Kidney epithelial cell (primary cell): ENCODE results near the gene PHF10. TPM values are rescaled to one million over a fixed set of nuclear protein-coding genes. Genes with fewer than 3 reads are reported as not detected.

ENCODE experiments used
- DNase-seq: peaks from one replicate; pipeline ENCODE4 v3.0.0-alpha.2; 2010; ENCODE audit warnings: low read depth
- H3K27me3 ChIP-seq: 2 replicates; pipeline ENCODE4 v1.6.0; 2011; ENCODE audit warnings: low read length; ENCODE audit not compliant: control insufficient read depth, insufficient read depth
- H3K36me3 ChIP-seq: 2 replicates; pipeline ENCODE4 v1.5.1; 2011; ENCODE audit warnings: low read length; ENCODE audit not compliant: control insufficient read depth, insufficient read depth
- H3K4me3 ChIP-seq: 2 replicates; pipeline ENCODE4 v1.5.1; 2011; ENCODE audit warnings: low read depth, mild to moderate bottlenecking, control low read depth, low read length
- CTCF ChIP-seq: IDR thresholded peaks from 2 replicates; pipeline ENCODE4 v1.5.1; 2011; ENCODE audit warnings: mild to moderate bottlenecking, moderate library complexity, low read length, control low read depth, inconsistent platforms; ENCODE audit not compliant: insufficient read depth, poor library complexity, severe bottlenecking
- total RNA-seq: library from RNA; depleted of rRNA; stranded (reverse); fragments of >200 nt; gene quantifications from 2 replicates; pipeline ENCODE4 v1.2.3, GENCODE V29; 2015

The PHF10 gene
- total RNA-seq, 1 donor from 2014 or later, result 31.3 TPM

- Histone ChIP-seq H3K36me3 (peaks cover 3% of the 10 kb centered on the region), H3K4me3 (no peak overlapping the region), H3K27me3 (no peaks in the 10 kb centered on the region)
- no peak for TF ChIP-seq CTCF
- no peak for DNase-seq
Measured at GRCh38 chr6:169755162-169755561, 30.9 kb upstream of the PHF10 start.

DNA sequence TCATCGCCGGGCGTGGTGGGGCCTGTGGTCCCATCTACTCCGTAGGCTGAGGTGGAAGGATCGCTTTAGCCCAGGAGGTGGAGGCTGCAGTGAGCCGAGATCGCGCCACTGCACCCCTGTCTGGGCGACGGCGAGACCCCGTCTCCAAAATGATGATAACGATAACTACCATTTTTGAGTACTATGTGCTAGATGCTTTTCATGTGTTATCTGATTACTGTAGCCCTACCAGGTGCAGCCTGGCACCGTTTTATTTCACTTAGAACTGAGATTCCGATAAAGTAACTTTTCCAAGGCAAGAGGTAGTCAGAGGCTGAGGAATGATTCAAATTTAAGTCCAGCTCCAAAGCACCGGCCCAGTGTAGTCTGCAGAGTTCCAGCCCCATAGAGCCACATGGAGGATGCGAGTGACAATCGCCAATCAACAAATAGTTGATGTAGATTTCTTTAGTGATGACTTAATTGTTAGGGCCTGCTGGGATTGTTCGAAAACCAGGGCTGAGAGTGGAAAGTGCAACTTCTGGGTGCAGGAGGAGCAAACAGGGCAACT lies 27.8 kb upstream of the PHF10 start:
- DNase-seq, result no peak
- TF ChIP-seq CTCF, result no peak
- H3K36me3 ChIP-seq, result peaks cover 3% of the 10 kb centered on the region
- H3K27me3 ChIP-seq, result no peaks in the 10 kb centered on the region
- peak overlapping the region; percentile 92 for H3K4me3 ChIP-seq

DNA sequence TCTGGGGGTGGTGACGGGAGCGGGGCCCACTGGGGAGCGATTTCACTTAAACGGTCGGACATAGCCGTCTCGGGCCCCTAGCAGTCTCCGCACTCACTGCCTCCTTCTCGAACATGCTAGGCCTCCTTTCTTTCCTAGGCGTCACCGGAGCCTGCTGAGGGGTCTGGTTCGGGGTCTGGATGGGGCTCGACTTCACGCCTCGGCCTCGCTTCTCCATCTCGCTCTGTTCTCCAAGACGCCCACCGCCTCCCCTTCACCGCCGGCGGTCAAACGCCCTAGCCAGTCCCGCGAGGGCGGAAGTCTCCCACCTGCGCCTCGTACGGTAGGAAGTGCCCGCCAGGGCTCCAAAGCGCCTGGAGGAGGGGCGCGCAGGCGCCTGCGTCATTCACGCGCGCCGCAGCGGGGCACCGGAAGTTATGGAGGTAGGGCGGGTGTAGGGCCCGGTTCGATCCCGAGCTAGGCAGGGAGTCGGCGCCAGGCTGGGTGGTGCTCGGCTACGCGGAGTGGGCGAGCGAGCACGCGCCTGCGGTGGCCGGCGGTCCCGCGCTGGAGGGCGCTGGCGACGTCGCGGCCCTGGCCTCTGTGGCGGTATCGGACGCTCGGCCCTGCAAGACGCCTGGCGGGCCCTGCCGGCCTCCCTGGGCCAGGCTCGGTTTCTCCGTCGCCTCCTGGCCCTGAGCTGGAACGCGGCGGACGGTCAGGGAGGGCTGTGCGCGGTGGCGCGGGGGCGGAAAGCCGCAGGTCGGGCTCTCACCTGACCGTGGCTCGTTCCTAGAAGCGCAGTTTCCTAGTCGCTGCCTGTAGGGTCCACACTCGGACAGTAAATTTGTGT lies 27.2 kb upstream of the PHF10 start, which contains the start of the genes DYNLT2 and ERMARD:
Gene DYNLT2 (minus strand): TSS at position 331 of the 832 bp plus-strand sequence. CDS start 114 bp downstream, at position 217.
Gene ERMARD (plus strand): TSS at position 381 of the 832 bp plus-strand sequence. CDS start 36 bp downstream, at position 417.
- TF ChIP-seq CTCF, result no peak
- Histone ChIP-seq H3K4me3 (peak within 1 kb of the TSS; percentile 92), H3K27me3 (no peaks in the 10 kb centered on the region), H3K36me3 (no peaks in the 10 kb centered on the region)
- peak; percentile 64 for DNase-seq

DNA sequence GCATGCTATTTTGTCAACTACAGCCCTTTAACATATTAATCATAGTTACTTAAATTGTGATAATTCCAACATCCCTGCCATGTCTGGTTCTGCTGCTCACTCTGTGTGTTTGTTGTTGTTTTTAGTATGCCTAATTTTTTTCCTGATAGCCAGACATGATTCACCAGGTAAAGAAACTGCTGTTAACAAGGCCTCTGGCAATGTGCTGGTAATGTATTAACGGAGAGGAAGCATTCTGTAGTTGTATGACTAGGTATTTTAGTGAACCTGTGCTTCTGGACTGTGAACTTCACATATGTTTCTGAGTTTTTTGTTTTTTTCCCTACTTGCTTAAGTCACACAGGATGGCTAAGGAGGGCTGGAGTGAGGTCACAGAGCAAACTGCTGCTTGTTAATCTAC lies 22.3 kb upstream of the PHF10 start:
- no peak for TF ChIP-seq CTCF
- H3K27me3 ChIP-seq, result no peaks in the 10 kb centered on the region
- no peak for DNase-seq
- no peaks in the 10 kb centered on the region for H3K36me3 ChIP-seq
- no peak overlapping the region for H3K4me3 ChIP-seq

DNA sequence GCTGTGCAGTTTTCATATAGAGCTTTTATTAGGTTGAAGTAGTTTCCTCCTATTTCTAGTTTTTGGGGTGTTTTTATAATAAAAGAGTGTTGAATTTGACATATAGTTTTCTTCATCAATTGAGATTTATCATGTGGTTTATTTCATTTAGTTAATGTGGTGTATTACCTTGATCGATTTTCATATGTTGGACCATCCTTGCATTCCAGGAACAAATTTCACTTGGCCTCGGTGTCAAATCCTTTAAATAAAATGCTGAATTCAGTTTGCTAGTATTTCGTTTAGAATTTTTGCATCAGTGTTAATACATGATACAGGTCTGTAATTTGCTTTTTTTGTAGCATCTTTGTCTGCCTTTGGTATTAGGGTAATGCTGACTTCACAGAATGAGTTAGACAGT lies 21.1 kb upstream of the PHF10 start:
- no peak for DNase-seq
- TF ChIP-seq CTCF, result no peak
- Histone ChIP-seq H3K4me3 (no peak overlapping the region), H3K27me3 (no peaks in the 10 kb centered on the region), H3K36me3 (no peaks in the 10 kb centered on the region)

GRCh38 chr6:169741344-169741743 lies 17.0 kb upstream of the PHF10 start:
- H3K4me3 ChIP-seq, result no peak overlapping the region
- TF ChIP-seq CTCF, result no peak
- H3K27me3 ChIP-seq, result no peaks in the 10 kb centered on the region
- no peaks in the 10 kb centered on the region for H3K36me3 ChIP-seq
- no peak for DNase-seq
